Measurements from ENCODE around the gene PLEKHG5.

- TF ChIP-seq CTCF (IDR thresholded peaks at IDR 0.05; ENCODE audit: low read depth, low read length, missing input control) (no peak), JUND (IDR thresholded peaks at IDR 0.05) (no peak), SP1 (IDR thresholded peaks at IDR 0.05) (no peak), REST (IDR thresholded peaks at IDR 0.05) (no peak), RAD21 (IDR thresholded peaks at IDR 0.05) (no peak), ZBTB33 (IDR thresholded peaks at IDR 0.05) (no peak), MAX (IDR thresholded peaks at IDR 0.05) (no peak), TAF1 (conservative IDR thresholded peaks at IDR 0.05) (no peak), GABPA (IDR thresholded peaks at IDR 0.05 in 1 of 2, conservative IDR thresholded peaks at IDR 0.05 in 1 of 2) (no peak)
These were observed 49.9 kb downstream of the PLEKHG5 start for GRCh38 chr1:6441586-6441985.
